Calu3 (cell line): ENCODE data around the gene FRMD3. TPM values are rescaled to one million over a fixed set of nuclear protein-coding genes. Genes with fewer than 3 reads are reported as not detected.

ENCODE experiments used
- BruUV-seq: library from RNA; stranded (reverse); fragments of 400-500 nt; replicated peaks from 2 replicates; lab custom pipeline; 2021; lab: Mats Ljungman, UMichigan
- CTCF ChIA-PET: fragments of 300-600 bp; sonication (Branson Sonifier 250); formaldehyde crosslinking; loops from one replicate; lab custom pipeline; 2022; ENCODE audit warnings: antibody characterized with exemption; lab: Charles Lee
- DNase-seq: peaks from one replicate; pipeline ENCODE4 v3.0.0; 2022
- H3K27ac Mint-ChIP-seq: one replicate; pipeline ENCODE4 v1.8.0; 2022; ENCODE audit warnings: mixed read lengths; ENCODE audit not compliant: unreplicated experiment
- H3K27me3 Mint-ChIP-seq: one replicate; pipeline ENCODE4 v1.8.0; 2022; ENCODE audit warnings: mixed read lengths; ENCODE audit not compliant: unreplicated experiment
- H3K36me3 Mint-ChIP-seq: one replicate; pipeline ENCODE4 v1.8.0; 2022; ENCODE audit warnings: mild to moderate bottlenecking, moderate library complexity, mixed read lengths; ENCODE audit not compliant: insufficient read depth, unreplicated experiment
- H3K4me1 Mint-ChIP-seq: one replicate; pipeline ENCODE4 v1.8.0; 2022; ENCODE audit warnings: mild to moderate bottlenecking, low read depth, mixed read lengths; ENCODE audit not compliant: unreplicated experiment
- H3K4me3 Mint-ChIP-seq: one replicate; pipeline ENCODE4 v1.8.0; 2022; ENCODE audit warnings: mild to moderate bottlenecking, low read depth, moderate library complexity, mixed read lengths; ENCODE audit not compliant: unreplicated experiment
- H3K9me3 Mint-ChIP-seq: one replicate; pipeline ENCODE4 v1.8.0; 2022; ENCODE audit warnings: low read depth, mixed read lengths; ENCODE audit not compliant: unreplicated experiment
- CTCF ChIP-seq: fragments of 200-600 bp; IDR thresholded peaks from one replicate; pipeline ENCODE4 v1.8.0; 2022; ENCODE audit warnings: antibody characterized with exemption; ENCODE audit not compliant: unreplicated experiment
- intact Hi-C: fragments of 100-400 bp; cut with micrococcal nuclease; formaldehyde crosslinking; loops from one replicate; pipeline ENCODE4 v1.10.0; 2022; ENCODE audit not compliant: unreplicated experiment
- total RNA-seq: library from RNA; stranded (reverse); gene quantifications from 2 replicates; pipeline ENCODE4 v1.2.3, GENCODE V29; 2022

Gene FRMD3
- total RNA-seq, 1 experiment from 2014 or later: 0.38 TPM

- BruUV-seq: no TSS peak
- TF ChIP-seq CTCF: no peak
- Mint-ChIP-seq H3K27ac (no peak overlapping the region), H3K27me3 (no peaks in the 10 kb centered on the region), H3K36me3 (no peaks in the 10 kb centered on the region), H3K4me1 (peaks cover 3% of the 10 kb centered on the region), H3K4me3 (no peak overlapping the region), H3K9me3 (no peaks in the 10 kb centered on the region)
- no peak for DNase-seq
- intact Hi-C loops: no loop called here
- CTCF ChIA-PET: no interaction called here
These were observed 196.2 kb downstream of the FRMD3 start for GRCh38 chr9:83342006-83342405.

GRCh38 chr9:83340451-83340850 is 197.8 kb downstream of the FRMD3 start:
- TF ChIP-seq CTCF: no peak
- no peaks in the 10 kb centered on the region for H3K9me3 Mint-ChIP-seq
- no peak for DNase-seq
- H3K36me3 Mint-ChIP-seq: no peaks in the 10 kb centered on the region
- peaks cover 8% of the 10 kb centered on the region for H3K4me1 Mint-ChIP-seq
- H3K4me3 Mint-ChIP-seq: no peak overlapping the region
- intact Hi-C loops: no loop called here
- CTCF ChIA-PET: no interaction called here
- H3K27me3 Mint-ChIP-seq: no peaks in the 10 kb centered on the region
- BruUV-seq: no TSS peak
- no peak overlapping the region for H3K27ac Mint-ChIP-seq

GRCh38 chr9:83339435-83339834 is 198.8 kb downstream of the FRMD3 start:
- DNase-seq: no peak
- intact Hi-C loops: no loop called here
- CTCF ChIA-PET: interaction anchor here (0.6 kb wide), 1 partner anchor 256 kb away, joined by 3 read pairs; no protein-coding TSS in a partner anchor
- no peak overlapping the region for H3K27ac Mint-ChIP-seq
- H3K27me3 Mint-ChIP-seq: no peaks in the 10 kb centered on the region
- H3K36me3 Mint-ChIP-seq: no peaks in the 10 kb centered on the region
- peaks cover 8% of the 10 kb centered on the region for H3K4me1 Mint-ChIP-seq
- BruUV-seq: no TSS peak
- no peak overlapping the region for H3K4me3 Mint-ChIP-seq
- H3K9me3 Mint-ChIP-seq: no peaks in the 10 kb centered on the region
- TF ChIP-seq CTCF: no peak

DNA sequence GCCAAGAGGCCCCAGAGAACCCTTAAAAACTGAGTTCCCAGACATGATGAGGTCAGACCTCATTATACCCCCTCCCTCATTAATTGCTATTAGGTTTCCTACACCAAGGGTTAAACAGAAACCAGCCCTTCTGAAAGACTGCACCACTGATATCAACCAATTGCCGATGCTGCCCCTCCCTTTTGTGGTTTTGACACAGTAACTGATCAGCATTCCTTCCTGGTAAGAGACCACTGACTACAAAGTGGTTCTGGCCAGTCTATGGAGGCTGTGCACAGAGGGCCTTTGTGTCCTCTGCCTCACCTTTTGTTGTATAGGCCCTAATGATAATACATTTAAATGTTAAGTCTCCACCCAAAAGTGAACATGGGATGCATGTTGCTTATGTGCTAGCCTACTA is 201.5 kb downstream of the FRMD3 start:
- DNase-seq: peak; percentile 3
- BruUV-seq: no TSS peak
- H3K4me1 Mint-ChIP-seq: peaks cover 14% of the 10 kb centered on the region
- no peak overlapping the region for H3K4me3 Mint-ChIP-seq
- CTCF ChIA-PET: no interaction called here
- H3K27ac Mint-ChIP-seq: no peak overlapping the region
- intact Hi-C loops: no loop called here
- H3K27me3 Mint-ChIP-seq: no peaks in the 10 kb centered on the region
- no peaks in the 10 kb centered on the region for H3K36me3 Mint-ChIP-seq
- TF ChIP-seq CTCF: no peak
- H3K9me3 Mint-ChIP-seq: no peaks in the 10 kb centered on the region
